Measurements from ENCODE around the gene TYSND1. TPM values are rescaled to one million over a fixed set of nuclear protein-coding genes. Genes with fewer than 3 reads are reported as not detected.

The TYSND1 gene
- polyA plus RNA-seq, 3 donors: 8.6 to 11.2 (median 11.2) TPM

- Histone ChIP-seq H3K79me2 (ENCODE audit: insufficient read depth, low read length) (peaks cover 99% of the 10 kb centered on the region), H3K9ac (ENCODE audit: insufficient read depth, low read length, poor library complexity, severe bottlenecking) (no peak overlapping the region), H3K27ac (ENCODE audit: low read depth in 1 of 2, low read length in 2 of 2) (peak overlapping the region in 1 of 2 donors; percentile 55), H3K36me3 (replicated peaks in 1 of 2; ENCODE audit: control insufficient read depth in 1 of 2, insufficient read depth in 2 of 2, low read length in 2 of 2) (peaks cover 27 to 53% of the 10 kb centered on the region in 2 donors), H4K20me1 (ENCODE audit: insufficient read depth, low read length) (peaks cover 99% of the 10 kb centered on the region), H3K4me3 (replicated peaks in 1 of 3; ENCODE audit: low read depth in 2 of 3, low read length in 3 of 3) (peak overlapping the region in 1 of 3 experiments; percentile 32), H3K4me1 (ENCODE audit: control insufficient read depth in 1 of 2, insufficient read depth in 2 of 2, low read length in 2 of 2) (peaks cover 39 to 50% of the 10 kb centered on the region in 2 donors), H3K9me3 (replicated peaks in 1 of 2; ENCODE audit: control insufficient read depth in 1 of 2, insufficient read depth in 1 of 2, low read length in 2 of 2) (no peaks in the 10 kb centered on the region), H3K4me2 (replicated peaks; ENCODE audit: extremely low read depth, low read length, poor library complexity, severe bottlenecking) (peak overlapping the region; percentile 39), H3K27me3 (ENCODE audit: control insufficient read depth in 2 of 2, insufficient read depth in 2 of 2, low read length in 2 of 2) (no peaks in the 10 kb centered on the region), H2AFZ (ENCODE audit: insufficient read depth, low read depth, low read length, poor library complexity, severe bottlenecking) (no peak overlapping the region)
- WGBS (ENCODE audit: insufficient coverage): no CpG with 5 or more reads among the region's 3 CpGs
- no peak for TF ChIP-seq CTCF (IDR thresholded peaks at IDR 0.05)
- intact Hi-C loops (cut with micrococcal nuclease): no loop called here
- Mint-ChIP-seq H3K4me3 (peak overlapping the region in 1 of 2 donors; percentile 30), H3K36me3 (peaks cover 39 to 61% of the 10 kb centered on the region in 2 donors), H3K9me3 (no peaks in the 10 kb centered on the region), H3K4me1 (peaks cover 55% of the 10 kb centered on the region), H3K27ac (peak overlapping the region in 2 of 7 donors; percentile 18 to 46), H3K27me3 (ENCODE audit: low read depth in 3 of 3) (no peaks in the 10 kb centered on the region)
- no peak for DNase-seq
Measured at GRCh38 chr10:70164163-70164562, 17.7 kb upstream of the TYSND1 start.

- Mint-ChIP-seq H3K4me1 (peaks cover 48% of the 10 kb centered on the region), H3K9me3 (no peaks in the 10 kb centered on the region), H3K27me3 (ENCODE audit: low read depth in 3 of 3) (no peaks in the 10 kb centered on the region), H3K4me3 (no peak overlapping the region), H3K27ac (peak overlapping the region in 1 of 7 donors; percentile 65), H3K36me3 (peaks cover 43 to 66% of the 10 kb centered on the region in 2 donors)
- H3K9me3 ChIP-seq (replicated peaks in 1 of 2; ENCODE audit: control insufficient read depth in 1 of 2, insufficient read depth in 1 of 2, low read length in 2 of 2): no peaks in the 10 kb centered on the region
- H3K27me3 ChIP-seq (ENCODE audit: control insufficient read depth in 2 of 2, insufficient read depth in 2 of 2, low read length in 2 of 2): no peaks in the 10 kb centered on the region
- H4K20me1 ChIP-seq (ENCODE audit: insufficient read depth, low read length): peaks cover 99% of the 10 kb centered on the region
- peaks cover 96% of the 10 kb centered on the region for H3K79me2 ChIP-seq (ENCODE audit: insufficient read depth, low read length)
- H2AFZ ChIP-seq (ENCODE audit: insufficient read depth, low read depth, low read length, poor library complexity, severe bottlenecking): no peak overlapping the region
- peak overlapping the region in 1 of 2 donors; percentile 55 for H3K27ac ChIP-seq (ENCODE audit: low read depth in 1 of 2, low read length in 2 of 2)
- H3K4me3 ChIP-seq (replicated peaks in 1 of 3; ENCODE audit: low read depth in 2 of 3, low read length in 3 of 3): peak overlapping the region in 1 of 3 experiments; percentile 10
- peak overlapping the region; percentile 54 for H3K4me2 ChIP-seq (replicated peaks; ENCODE audit: extremely low read depth, low read length, poor library complexity, severe bottlenecking)
- peaks cover 32 to 42% of the 10 kb centered on the region in 2 donors for H3K4me1 ChIP-seq (ENCODE audit: control insufficient read depth in 1 of 2, insufficient read depth in 2 of 2, low read length in 2 of 2)
- intact Hi-C loops (cut with micrococcal nuclease): no loop called here
- no peak for TF ChIP-seq CTCF (IDR thresholded peaks at IDR 0.05)
- WGBS (ENCODE audit: insufficient coverage): no CpG with 5 or more reads among the region's 4 CpGs
- no peak for DNase-seq
- H3K9ac ChIP-seq (ENCODE audit: insufficient read depth, low read length, poor library complexity, severe bottlenecking): no peak overlapping the region
- H3K36me3 ChIP-seq (replicated peaks in 1 of 2; ENCODE audit: control insufficient read depth in 1 of 2, insufficient read depth in 2 of 2, low read length in 2 of 2): peaks cover 34 to 60% of the 10 kb centered on the region in 2 donors
Measured at GRCh38 chr10:70163448-70163847, 16.9 kb upstream of the TYSND1 start.
